ENCODE data around the gene PFN3.

DNA sequence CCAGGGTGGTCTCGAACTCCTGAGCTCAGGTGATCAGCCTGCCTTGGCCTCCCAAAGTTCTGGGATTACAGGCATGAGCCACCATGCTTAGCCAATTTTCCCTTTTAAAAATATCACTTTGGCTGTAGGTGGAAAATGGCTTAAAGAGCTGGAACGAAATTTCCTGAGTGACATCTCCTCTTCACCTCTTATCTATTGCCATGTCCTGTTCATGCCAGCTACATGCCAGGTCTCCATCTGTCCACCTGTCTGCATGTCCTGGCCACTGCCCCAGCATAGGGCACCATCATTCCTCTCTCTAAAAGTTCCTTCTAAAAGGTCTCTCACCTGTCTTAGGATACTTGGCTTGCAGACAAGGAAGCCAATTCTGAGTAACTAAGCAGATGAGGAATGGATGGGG is 23.2 kb upstream of the PFN3 start:
- TF ChIP-seq GATA2 (IDR thresholded peaks at IDR 0.05; ENCODE audit: low read depth, low read length) (no peak), GATA3 (IDR thresholded peaks at IDR 0.05; ENCODE audit: low read depth, low read length) (no peak)

Measured in SH-SY5Y (cell line).